HL-60 (cell line): ENCODE data around the gene TRPM2.

Source experiments
- POLR2AphosphoS5 ChIP-seq: IDR thresholded peaks from 2 replicates; pipeline ENCODE4 v1.6.1; 2012; ENCODE audit warnings: low read depth
- TF ChIP-seq, protein P1 (sequence below): IDR thresholded peaks from one replicate; pipeline ENCODE4 v1.5.1; 2011; ENCODE audit warnings: low read length, control low read depth, inconsistent platforms; ENCODE audit not compliant: insufficient read depth

DNA sequence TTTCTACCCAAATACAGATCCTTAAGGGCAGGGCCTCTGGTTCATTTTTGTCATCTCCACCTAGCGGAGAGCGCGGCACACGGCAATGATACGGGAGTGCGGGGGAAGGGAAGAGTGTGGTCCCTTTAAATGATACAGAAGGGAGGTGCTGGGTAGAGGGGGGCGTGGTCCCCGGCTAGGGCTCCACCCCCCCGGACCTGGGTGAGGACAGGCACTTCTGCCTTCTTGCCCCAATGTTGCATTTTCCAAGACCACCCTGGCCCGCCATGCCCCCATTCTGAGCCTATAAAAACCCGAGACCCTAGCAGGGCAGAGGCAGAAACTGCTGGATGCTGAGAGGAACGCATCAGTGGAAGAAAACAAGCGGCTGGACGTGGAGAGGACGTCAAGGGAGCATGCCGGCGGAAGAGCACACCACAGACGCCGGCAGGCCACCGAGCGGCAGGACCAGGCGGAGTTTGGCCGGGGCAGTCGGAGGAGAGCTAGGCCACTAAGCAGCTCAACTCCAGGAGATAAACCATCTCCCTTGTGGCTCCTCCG is 131.9 kb downstream of the TRPM2 start:
- TF ChIP-seq, protein P1, sequence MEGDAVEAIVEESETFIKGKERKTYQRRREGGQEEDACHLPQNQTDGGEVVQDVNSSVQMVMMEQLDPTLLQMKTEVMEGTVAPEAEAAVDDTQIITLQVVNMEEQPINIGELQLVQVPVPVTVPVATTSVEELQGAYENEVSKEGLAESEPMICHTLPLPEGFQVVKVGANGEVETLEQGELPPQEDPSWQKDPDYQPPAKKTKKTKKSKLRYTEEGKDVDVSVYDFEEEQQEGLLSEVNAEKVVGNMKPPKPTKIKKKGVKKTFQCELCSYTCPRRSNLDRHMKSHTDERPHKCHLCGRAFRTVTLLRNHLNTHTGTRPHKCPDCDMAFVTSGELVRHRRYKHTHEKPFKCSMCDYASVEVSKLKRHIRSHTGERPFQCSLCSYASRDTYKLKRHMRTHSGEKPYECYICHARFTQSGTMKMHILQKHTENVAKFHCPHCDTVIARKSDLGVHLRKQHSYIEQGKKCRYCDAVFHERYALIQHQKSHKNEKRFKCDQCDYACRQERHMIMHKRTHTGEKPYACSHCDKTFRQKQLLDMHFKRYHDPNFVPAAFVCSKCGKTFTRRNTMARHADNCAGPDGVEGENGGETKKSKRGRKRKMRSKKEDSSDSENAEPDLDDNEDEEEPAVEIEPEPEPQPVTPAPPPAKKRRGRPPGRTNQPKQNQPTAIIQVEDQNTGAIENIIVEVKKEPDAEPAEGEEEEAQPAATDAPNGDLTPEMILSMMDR = no peak
- TF ChIP-seq POLR2AphosphoS5 = no peak
